GM18517 (cell line): Measurements from ENCODE around the gene COL25A1.
"Not testable (repeated sequence)": the region's sequence is repeated elsewhere in the genome, so short reads cannot be mapped to it uniquely, and the experiment has no call there.

Experiments used
- ATAC-seq: cut with Tn5 transposase; IDR thresholded peaks from one replicate; pipeline ENCODE4 v1.9.1; 2021; ENCODE audit warnings: mild to moderate bottlenecking, moderate library complexity; ENCODE audit not compliant: unreplicated experiment

COL25A1 gene

DNA sequence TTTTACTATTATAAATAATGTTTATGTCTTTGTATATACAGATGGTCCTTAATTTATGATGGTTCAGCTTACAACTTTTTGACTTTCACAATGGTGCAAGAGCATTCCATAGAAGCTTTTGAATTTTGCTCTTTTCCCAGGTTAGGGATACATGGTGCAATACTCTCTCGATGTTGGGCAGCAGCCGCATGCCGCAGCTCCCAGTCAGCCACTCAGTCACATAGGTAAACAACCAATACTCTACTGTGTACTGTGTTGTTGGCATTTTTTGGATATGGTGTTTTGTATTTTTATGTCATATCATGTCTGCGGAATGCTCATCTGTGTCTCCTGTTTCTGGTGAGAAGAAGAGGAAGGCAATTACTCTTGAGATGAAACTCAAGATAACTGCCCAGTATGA lies 281.6 kb downstream of the COL25A1 start:
- ATAC-seq = no peak

DNA sequence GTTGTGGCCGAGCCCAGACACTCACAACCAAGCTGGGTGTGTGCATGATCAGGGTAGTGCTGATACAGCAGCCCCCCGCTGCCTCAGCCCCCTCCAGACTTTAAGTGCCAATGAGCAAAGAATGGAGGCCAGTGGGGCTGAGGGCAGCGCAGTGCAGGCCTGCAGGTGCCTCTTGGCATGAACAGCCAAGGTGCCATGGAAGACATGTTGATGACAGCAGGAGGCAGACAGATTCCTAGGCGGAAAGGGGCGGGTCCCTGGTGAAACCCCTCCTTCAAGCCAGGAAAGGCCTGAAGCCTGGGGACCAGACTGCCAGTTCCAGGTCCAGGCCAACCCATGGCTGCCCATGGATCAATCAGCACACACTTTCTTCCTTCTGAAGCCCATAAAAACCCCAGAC lies 286.3 kb downstream of the COL25A1 start:
- ATAC-seq = no peak

DNA sequence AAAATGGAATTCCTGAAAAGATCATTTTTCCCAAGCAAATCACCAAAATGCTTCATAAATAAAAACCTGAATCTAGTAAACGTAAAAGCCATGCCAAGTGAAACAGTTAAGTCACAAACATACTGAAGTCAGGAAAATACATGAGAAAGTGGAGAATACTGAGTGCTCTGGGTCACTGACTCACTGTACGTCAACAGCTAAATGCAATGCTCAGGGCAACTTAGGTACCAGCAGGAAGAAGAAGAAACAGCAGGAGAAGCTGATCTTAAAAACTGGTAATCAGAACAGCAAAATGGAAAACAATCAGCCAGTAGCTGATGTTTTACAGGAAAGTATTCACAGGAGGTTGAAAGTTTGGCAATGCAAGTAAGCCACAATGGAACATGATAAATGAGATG lies 287.0 kb downstream of the COL25A1 start:
- no peak for ATAC-seq

DNA sequence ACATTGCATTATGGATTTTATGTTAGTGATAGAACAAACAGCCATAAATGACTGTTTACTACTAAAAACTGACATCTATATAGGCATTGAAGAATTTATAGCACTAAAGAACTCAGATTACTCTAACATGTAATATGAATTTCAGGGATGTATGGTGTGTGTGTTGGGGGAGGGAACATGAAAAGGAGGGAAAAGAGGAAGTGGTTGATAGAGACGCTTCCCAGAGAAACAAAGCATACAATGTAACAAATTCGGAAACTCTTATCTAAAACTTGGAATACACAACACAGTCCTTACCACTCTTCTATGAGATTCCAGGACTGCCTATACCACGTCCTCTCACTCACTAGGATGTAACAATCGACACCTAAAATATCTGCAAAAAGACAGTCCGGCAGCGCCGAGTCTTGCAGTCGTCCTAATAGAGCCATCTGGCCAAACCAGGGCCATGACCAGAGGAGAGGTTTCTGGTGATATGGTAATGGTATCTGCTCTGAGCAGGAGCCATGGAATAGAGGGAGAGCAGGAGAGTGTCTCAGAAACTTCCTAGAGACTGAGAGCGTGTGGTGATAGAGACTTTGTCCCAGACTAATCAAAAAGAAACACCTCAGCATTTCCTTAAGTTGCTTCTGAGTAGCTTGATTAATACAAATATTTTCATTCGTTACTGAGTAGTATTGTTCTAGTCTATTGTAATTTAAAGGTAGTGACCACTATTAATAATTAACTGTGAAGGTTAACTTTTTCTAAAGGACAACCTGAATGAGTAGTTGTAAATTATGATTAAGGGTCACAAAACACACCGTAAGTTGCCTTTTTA lies 287.7 kb downstream of the COL25A1 start:
- ATAC-seq = no peak

DNA sequence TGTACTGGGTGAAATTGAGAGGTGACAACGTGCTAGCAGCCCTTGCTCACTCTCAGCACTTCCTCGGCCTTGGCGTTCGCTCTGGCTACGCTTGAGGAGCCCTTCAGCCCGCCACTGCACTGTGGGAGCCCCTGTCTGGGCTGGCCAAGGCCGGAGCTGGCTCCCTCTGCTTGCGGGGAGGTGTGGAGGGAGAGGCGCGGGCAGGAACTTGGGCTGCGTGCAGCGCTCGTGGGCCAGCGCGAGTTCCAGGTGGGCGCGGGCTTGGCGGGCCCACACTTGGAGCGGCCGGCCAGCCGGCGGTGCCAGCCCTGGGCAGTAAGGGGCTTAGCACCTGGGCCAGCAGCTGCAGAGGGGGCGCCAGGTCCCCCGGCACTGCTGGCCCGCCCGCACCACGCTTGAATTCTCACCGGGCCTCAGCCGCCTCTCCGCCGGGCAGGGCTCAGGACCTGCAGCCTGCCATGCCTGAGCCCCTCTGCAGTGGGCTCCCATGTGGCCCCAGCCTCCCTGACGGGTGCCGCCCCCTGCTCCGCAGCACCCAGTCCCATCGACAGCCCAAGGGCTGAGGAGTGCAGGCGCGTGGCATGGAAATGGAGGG lies 290.1 kb downstream of the COL25A1 start:
- no peak for ATAC-seq

DNA sequence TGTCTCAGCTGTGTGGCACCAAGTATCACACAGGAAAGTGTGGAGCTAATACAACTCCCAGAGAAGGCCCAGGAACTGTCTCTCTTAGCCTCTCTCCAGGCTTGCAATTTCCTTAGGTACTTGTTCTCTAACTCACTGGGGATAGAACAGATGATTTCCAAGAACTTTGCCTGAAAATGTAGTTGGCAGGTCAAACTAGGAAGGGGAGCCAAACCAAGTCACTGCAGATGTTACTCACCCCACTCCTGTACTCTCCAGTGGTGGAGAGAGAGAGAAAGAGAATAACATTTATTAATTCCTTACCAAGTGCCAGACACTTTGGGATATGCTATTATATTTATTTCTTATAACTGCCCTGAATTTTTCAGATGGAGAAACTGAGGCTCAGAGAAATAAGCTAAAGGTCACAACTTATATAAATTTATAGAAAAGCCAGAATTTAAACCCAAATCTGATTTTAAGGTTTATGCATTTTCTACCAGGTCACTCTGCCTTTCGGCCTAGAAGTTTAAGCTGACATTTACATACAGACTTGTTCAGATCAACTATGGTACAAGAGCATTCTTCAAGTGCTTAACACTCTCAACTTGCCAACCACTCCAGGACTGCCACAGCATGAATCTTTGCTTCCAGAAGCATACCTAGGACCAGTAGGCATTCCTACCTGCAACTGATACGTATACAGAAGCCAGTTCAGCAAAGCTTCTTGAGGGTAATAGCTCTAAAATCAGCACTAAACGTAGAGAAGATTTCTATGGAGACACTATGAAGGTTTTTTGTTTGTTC lies 291.0 kb downstream of the COL25A1 start:
- no peak for ATAC-seq

DNA sequence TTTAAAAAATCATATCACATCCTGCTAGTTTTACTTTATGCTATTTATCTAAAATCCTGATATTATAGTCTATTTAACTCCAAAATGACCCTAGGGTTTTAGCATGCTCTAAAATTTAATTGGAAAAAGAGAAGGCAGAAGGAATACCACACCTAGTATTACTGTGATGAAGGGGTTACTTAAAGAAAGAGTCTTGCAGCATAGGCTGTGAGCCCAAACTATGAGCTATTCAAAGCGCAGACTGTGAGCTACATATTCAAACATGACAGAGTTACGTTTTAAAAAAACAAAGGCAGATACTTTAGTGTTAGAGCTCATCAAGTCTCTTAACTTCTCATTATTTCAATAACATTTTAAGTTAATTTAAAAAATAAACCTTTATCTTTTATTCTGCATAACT lies 291.9 kb downstream of the COL25A1 start:
- ATAC-seq = no peak

DNA sequence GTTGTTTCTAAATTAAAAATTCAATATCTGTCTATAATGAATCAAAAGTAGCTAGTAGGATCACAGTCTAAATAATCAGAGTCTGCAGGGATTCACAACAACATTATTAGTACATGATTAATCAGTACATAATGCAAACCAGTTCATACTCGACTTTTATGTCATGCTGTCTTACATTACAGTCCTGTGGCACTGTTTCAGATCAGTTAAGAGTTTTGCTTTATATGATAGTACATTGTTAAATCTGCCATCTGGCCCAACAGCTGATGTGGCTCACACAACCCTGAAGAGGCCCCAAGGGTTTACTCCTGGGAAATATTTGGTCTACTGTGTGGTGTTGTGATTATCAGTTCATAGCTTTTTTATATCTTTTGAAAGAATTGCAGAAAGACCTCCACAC lies 292.5 kb downstream of the COL25A1 start:
- no peak for ATAC-seq

DNA sequence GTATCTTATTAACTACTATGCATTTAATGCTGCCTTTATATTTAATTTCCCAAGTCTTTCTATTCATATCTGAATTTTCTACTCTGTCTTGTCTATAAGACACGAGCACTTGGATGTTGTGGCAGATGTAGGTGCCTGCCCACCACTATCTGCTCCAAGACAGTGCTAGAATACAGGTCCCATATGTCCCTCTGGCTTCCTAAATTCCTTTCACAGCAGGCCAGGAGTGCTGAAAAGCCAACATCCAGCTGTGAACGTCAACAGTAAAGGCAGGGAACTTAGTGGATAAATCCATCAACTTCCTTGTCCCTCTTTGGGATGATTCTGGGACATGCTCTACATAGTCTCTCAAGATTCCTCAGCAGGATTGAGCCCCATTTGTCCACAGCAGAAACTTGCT lies 294.5 kb downstream of the COL25A1 start:
- ATAC-seq = no peak

DNA sequence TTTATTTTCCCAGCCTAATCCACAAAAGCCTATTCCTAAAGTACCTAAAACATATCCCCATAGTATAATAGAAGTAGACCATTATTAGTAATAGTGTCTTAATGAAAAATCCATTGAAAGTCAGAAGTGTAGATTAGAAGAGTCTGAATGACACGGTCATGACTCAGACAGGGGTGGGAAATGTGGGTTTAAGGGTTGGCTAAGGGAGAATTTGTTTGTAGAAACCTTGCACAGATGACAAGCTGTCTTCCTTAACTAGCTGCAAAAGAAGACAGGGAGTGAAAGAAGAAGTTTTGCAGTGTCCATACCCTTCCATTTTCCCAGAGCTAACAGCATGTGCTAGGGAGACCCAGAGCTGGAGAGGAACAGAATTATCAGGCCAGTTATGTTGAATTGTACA lies 296.9 kb downstream of the COL25A1 start:
- ATAC-seq = no peak

DNA sequence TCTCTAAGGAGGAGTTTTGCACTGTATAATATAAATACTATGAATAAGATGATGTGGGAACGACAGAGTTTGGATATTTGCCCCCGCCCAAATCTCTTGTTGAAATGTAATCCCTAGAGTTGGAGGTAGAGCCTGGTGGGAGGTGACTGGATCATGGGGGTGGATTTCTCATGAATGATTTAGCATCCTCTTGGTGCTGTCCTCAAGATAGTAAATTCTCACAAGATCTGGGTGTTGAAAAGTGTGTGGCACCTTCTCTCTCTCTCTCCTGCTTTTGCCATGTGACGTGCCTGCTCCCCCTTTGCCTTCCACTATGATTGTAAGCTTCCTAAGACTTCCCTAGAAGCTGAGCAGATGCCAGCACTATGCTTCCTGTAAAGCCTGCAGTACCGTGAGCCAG lies 298.0 kb downstream of the COL25A1 start:
- ATAC-seq = no peak

DNA sequence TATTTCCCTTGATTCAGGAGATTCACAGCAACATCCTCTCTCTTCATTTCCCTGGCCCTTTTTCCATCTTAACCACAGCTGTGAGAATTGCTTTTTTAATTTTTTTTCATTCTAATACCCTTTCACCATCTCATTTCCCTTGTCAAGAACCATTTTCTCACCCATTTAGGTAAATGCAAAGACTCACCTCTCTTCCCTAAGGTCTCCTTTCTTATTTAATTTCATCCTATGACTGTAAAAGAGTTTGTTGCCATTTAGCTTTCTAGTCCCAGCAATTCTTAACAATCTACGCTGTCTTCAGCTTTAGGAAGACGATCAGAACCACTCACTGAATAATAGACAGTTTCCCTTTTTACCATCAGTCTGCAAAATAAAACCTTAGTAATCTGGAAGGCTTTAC lies 298.5 kb downstream of the COL25A1 start:
- ATAC-seq = no peak

DNA sequence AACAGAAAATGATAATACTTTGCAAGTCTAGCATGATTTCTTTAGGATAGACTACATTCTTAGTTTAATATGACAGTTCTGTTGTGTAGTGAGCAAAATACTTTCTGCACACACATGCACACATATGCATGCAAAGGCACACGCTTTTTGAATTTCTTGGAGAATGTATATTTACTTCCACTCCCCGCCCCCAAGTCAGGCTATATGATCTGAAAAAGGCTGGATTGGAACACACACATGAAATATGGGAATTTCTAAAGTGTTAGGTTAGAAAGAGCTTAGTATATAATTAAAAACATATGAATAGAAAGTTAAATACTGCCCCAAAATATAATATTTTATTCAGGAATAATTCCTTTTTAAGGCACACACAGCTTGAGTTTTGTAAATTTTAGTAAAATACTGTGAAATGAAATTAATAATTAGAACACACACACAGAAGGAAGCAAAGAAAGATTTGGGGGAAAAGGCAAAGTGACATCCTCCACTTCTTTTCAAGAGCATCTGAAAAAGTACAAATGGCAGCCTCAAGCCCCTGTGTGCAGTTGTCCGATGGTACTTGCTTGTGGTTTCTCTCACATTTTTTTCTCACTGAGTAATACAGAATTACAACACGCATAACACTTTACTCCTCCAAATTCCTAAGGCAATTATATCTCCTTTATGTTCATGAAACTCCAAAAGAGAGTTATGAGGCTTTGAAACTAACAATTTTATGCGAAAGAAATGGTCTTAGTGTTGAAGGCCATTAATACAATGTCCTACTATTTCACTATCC lies 310.7 kb downstream of the COL25A1 start:
- no peak for ATAC-seq

DNA sequence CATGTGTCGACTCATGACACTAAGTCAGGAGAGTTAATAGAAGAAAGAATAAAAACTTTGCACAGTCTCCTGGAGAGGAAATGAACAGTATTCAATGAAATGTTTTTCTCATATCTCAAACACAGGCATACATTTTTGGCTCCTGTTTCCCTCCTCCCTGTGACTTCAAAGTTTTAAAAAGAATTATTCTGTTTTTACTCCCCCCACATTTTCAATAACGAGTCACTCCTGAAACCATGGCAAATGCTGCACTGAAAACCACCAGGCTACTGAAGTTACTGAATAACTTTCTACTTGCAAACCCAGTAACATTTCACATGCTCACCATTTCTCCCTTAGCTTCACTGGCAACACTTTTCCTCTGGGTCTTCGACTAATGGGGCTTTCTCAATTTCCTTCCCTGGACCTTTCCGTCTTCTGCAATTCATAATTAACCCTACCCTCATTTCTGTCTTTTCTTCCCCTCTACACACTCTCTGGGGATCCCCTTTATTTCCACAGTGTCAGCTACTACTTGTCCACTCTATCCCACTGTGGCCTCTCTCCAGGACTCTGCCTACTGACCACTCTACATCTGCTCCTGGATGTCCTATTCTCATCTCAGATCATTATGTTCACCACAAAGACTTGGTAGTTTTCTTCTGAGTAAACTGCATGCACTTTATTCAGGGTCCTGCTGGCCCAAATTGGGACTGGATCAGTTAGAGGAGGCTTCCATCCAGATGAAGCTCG lies 313.8 kb downstream of the COL25A1 start:
- ATAC-seq = no peak

DNA sequence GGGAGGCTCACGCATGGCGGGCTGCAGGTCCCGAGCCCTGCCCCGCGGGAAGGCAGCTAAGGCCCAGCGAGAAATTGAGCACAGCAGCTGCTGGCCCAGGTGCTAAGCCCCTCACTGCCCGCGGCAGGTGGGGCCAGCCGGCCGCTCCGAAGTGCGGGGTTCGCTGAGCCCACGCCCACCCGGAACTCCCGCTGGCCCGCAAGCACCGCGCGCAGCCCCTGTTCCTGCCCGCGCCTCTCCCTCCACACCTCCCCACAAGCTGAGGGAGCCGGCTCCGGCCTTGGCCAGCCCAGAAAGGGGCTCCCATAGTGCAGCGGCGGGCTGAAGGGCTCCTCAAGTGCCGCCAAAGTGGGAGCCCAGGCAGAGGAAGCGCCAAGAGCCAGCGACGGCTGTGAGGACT lies 318.0 kb downstream of the COL25A1 start:
- not testable (repeated sequence) for ATAC-seq

DNA sequence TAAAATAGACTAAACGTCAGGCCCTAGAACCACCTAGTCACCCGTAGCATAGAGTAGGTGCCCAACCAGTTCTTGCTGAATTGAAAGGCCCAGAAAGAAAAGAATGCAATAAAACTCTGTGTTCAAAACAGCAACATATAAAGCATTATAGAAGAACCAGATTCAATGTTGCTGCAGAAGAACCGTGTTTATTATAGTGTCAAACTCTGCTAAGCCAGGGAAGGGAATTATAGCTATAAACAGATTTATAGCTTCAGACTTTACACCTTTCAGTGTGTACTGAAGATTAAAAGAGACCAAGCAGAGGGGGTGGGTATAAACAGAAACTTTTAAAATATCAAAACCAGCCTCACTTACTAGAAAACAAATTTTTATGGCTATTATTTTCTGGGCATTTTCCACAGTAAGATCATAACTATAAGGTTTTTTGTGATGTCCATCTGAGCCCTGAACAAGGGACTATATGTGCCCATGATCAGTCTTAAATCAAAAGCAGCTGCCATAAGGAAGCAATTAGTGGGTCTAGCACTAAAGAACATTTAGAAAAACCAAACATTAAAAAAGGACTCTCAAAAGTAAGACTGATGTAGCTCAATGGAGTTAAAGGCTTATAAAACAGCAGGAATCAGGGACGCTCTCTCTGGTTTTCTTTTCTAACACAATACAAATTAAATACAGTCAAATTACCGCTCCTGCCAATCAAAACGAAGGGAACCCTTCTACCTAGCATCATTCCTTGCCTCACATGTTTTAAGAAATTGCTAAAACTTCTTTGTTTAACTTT lies 319.9 kb downstream of the COL25A1 start:
- no peak for ATAC-seq

DNA sequence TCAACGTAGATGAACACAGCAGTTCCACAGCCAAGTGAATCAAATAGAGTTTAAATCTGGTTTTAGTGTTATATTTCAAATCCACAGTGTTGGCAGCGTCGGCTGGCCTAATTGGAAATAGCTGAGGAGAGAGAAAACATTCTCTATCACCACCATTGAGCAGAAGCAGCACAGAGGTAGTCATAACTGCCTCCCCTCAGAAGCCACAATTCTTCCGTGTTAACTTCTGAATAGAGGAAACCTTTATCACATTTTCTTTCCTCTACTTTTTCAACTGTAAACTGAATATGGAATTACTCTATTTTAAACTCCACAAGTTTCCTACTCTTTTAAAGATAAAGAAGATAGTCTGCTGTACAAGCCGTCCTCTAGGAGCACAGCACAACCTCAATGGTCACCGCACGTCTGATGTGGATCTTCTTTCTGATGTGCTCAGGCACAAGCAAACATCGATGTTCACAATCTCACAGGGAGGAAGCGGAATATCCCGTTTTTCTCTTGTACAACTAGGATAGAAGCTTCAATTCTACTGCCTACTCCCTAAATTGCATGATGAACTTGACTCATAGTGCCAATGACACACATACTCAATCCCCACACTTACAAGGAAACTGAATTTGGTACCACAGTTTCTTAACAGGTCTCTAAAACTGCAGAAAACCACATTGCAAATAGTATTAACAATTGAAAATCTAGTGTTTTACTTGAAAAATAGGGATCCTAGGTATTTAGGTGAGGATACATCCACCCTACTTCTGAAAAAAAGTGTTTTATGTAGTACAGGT lies 321.8 kb downstream of the COL25A1 start:
- no peak for ATAC-seq

DNA sequence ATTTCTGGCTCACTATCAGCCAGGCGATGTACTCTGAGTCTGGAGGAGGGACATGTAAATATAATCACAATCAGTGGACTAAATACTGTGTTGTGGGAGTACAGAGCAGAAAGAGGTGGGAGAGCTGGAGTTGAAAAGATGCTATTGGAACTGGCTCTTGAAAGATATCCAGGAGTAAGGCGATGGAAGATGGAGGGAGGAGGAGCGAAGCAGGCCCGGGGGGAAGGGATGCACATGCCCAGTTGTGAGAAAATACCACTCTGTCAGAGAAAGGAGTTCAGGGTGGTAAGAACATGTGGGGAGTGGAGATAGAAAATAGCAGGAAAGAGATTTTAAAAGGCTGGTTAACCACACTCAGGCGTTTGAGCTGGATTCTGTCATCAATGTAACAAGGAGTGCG lies 322.7 kb downstream of the COL25A1 start:
- no peak for ATAC-seq

DNA sequence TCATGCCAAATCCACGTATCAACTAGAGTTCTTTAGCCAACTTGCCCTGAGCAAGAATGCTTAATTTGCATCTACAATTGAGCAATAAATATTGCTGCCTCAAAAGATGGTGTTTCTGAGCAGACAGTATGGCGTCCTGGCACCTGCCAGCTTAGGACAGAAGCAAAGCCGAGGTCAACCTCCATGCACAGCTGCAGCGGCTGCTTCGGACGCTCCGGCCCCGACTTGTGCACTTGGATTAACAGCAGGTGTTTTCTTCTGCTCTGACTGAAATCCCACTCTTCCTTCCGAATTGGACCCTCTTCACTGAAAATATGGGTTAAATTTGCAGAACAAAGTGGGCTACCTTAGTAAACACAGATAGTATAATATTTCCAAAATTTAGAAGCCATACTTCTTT lies 324.4 kb downstream of the COL25A1 start:
- ATAC-seq = no peak
